H1 (cell line): ENCODE results near the gene CTSH. TPM values are rescaled to one million over a fixed set of nuclear protein-coding genes. Genes with fewer than 3 reads are reported as not detected.
"Not testable (repeated sequence)": the region's sequence is repeated elsewhere in the genome, so short reads cannot be mapped to it uniquely, and the experiment has no call there.

Source experiments
- CTCF ChIA-PET: fragments of 300-600 bp; sonication (Branson Sonifier 250); formaldehyde crosslinking; loops from one replicate; lab custom pipeline; 2021; ENCODE audit not compliant: partially characterized antibody; lab: Charles Lee
- POLR2A ChIA-PET: fragments of 300-600 bp; sonication (Branson Sonifier 250); formaldehyde crosslinking; loops from one replicate; lab custom pipeline; 2021; ENCODE audit warnings: inconsistent platforms; ENCODE audit not compliant: partially characterized antibody; lab: Charles Lee
- DNase-seq, 2 experiments: peaks; one replicate each; pipeline versions ENCODE4 v3.0.0 to v3.0.0-alpha.2; 2010 to 2022; ENCODE audit warnings: low spot score in 2 of 2, low read depth in 1 of 2, mixed read lengths in 1 of 2
- FAIRE-seq: peaks from 2 replicates; lab custom pipeline; 2011; peaks lifted over from hg19 to GRCh38; lab: Jason Lieb, UNC
- H2AFZ ChIP-seq: 2 replicates; pipeline ENCODE4 v1.8.1; 2012; ENCODE audit warnings: low read length, inconsistent platforms
- H2AK5ac ChIP-seq: 2 replicates; pipeline ENCODE4 v1.6.1; 2013; ENCODE audit warnings: low read depth, low read length
- H2BK120ac ChIP-seq: replicated peaks from 2 replicates; pipeline ENCODE3; 2013; ENCODE audit warnings: low read depth, low read length, inconsistent platforms
- H2BK12ac ChIP-seq: 2 replicates; pipeline ENCODE4 v1.6.1; 2013; ENCODE audit warnings: low read depth, low read length
- H2BK15ac ChIP-seq: 2 replicates; pipeline ENCODE4 v1.6.1; 2013; ENCODE audit warnings: low read length
- H2BK20ac ChIP-seq: 2 replicates; pipeline ENCODE4 v1.6.1; 2013; ENCODE audit warnings: low read length
- H2BK5ac ChIP-seq: 2 replicates; pipeline ENCODE4 v1.6.1; 2013; ENCODE audit warnings: low read depth, low read length
- H3K14ac ChIP-seq: 2 replicates; pipeline ENCODE4 v1.6.1; 2013; ENCODE audit warnings: inconsistent platforms; ENCODE audit not compliant: insufficient read length
- H3K18ac ChIP-seq: 2 replicates; pipeline ENCODE4 v1.6.1; 2013; ENCODE audit warnings: low read length; ENCODE audit errors: extremely low read depth
- H3K23ac ChIP-seq: 2 replicates; pipeline ENCODE4 v1.6.1; 2013; ENCODE audit warnings: inconsistent platforms; ENCODE audit not compliant: insufficient read length
- H3K23me2 ChIP-seq: 2 replicates; pipeline ENCODE4 v1.6.1; 2013; ENCODE audit warnings: low read depth, low read length
- H3K27ac ChIP-seq: 2 replicates; pipeline ENCODE4 v1.6.1; 2011; ENCODE audit warnings: low read depth, low read length, inconsistent platforms
- H3K27me3 ChIP-seq, 4 experiments: replicated peaks in 1 of 4; 1 replicate in 1 of 4; 2 replicates in 3 of 4; pipeline versions ENCODE4 v1.6.1 to v1.8.1; 2011 to 2013; ENCODE audit warnings: low read length in 3 of 4, mild to moderate bottlenecking in 3 of 4, inconsistent platforms in 2 of 4, mixed read lengths in 2 of 4, moderate library complexity in 1 of 4; ENCODE audit not compliant: control insufficient read depth in 3 of 4, insufficient read depth in 3 of 4; ENCODE audit errors: extremely low read depth in 1 of 4
- H3K36me3 ChIP-seq, 4 experiments: 2 replicates each; pipeline versions ENCODE4 v1.6.1 to v1.8.1; 2011 to 2013; ENCODE audit warnings: mild to moderate bottlenecking in 4 of 4, low read length in 3 of 4, moderate library complexity in 2 of 4, control low read depth in 1 of 4, inconsistent platforms in 1 of 4; ENCODE audit not compliant: insufficient read depth in 4 of 4, control insufficient read depth in 2 of 4
- H3K4ac ChIP-seq: replicated peaks from 2 replicates; pipeline ENCODE3; 2013; ENCODE audit warnings: low read length, low read depth, mixed read lengths, inconsistent platforms; ENCODE audit not compliant: insufficient read length
- H3K4me1 ChIP-seq, 4 experiments: replicated peaks in 1 of 4; 1 replicate in 1 of 4; 2 replicates in 3 of 4; pipeline versions ENCODE4 v1.6.1 to v1.8.1; 2011 to 2013; ENCODE audit warnings: low read length in 3 of 4, inconsistent platforms in 2 of 4, mixed read lengths in 1 of 4; ENCODE audit not compliant: insufficient read depth in 4 of 4, control insufficient read depth in 3 of 4
- H3K4me2 ChIP-seq, 2 experiments: 2 replicates each; pipeline versions ENCODE4 v1.6.1 to v1.8.1; 2011 to 2013; ENCODE audit warnings: low read depth in 2 of 2, low read length in 2 of 2, control low read depth in 1 of 2, inconsistent platforms in 1 of 2, mild to moderate bottlenecking in 1 of 2; ENCODE audit not compliant: insufficient read depth in 1 of 2
- H3K4me3 ChIP-seq, 4 experiments: fragments of 200-600, 300-600 bp in 1 of 4; sonication (generic), shearing (Covaris generic), sonication (Bioruptor Twin) in 1 of 4; 2 replicates each; pipeline versions ENCODE4 v1.5.1 to v1.8.1; 2011 to 2016; ENCODE audit warnings: low read length in 4 of 4, low read depth in 3 of 4, control low read depth in 2 of 4, inconsistent platforms in 2 of 4, mild to moderate bottlenecking in 2 of 4, mixed read lengths in 1 of 4, moderate library complexity in 1 of 4; ENCODE audit not compliant: insufficient read depth in 2 of 4; ENCODE audit errors: extremely low read depth in 1 of 4
- H3K56ac ChIP-seq: replicated peaks from 2 replicates; pipeline ENCODE3; 2013; ENCODE audit warnings: low read depth, mild to moderate bottlenecking, mixed read lengths, low read length, inconsistent platforms; ENCODE audit not compliant: insufficient read length
- H3K79me1 ChIP-seq: 2 replicates; pipeline ENCODE4 v1.6.1; 2013; ENCODE audit warnings: low read depth, low read length, control low read depth
- H3K79me2 ChIP-seq, 2 experiments: 2 replicates each; pipeline versions ENCODE4 v1.6.1 to v1.8.1; 2012 to 2013; ENCODE audit warnings: low read length in 2 of 2, mild to moderate bottlenecking in 2 of 2, inconsistent platforms in 1 of 2; ENCODE audit not compliant: insufficient read depth in 2 of 2, control insufficient read depth in 1 of 2
- H3K9ac ChIP-seq, 4 experiments: replicated peaks in 1 of 4; 1 replicate in 1 of 4; 2 replicates in 3 of 4; pipeline versions ENCODE4 v1.6.1 to v1.8.1; 2011 to 2013; ENCODE audit warnings: low read depth in 3 of 4, low read length in 3 of 4, control low read depth in 2 of 4, mild to moderate bottlenecking in 2 of 4, moderate library complexity in 2 of 4, inconsistent platforms in 1 of 4; ENCODE audit errors: extremely low read depth in 1 of 4
- H3K9me3 ChIP-seq, 2 experiments: 2 replicates each; pipeline versions ENCODE4 v1.6.1 to v1.8.1; 2012 to 2013; ENCODE audit warnings: mild to moderate bottlenecking in 2 of 2, moderate library complexity in 2 of 2, control low read depth in 1 of 2, inconsistent platforms in 1 of 2, low read depth in 1 of 2, low read length in 1 of 2, mixed read lengths in 1 of 2; ENCODE audit not compliant: insufficient read depth in 2 of 2
- H4K20me1 ChIP-seq, 2 experiments: replicated peaks in 1 of 2; 2 replicates each; pipeline versions ENCODE3 to v1.8.1; 2011 to 2013; ENCODE audit warnings: inconsistent platforms in 2 of 2, low read length in 2 of 2, mild to moderate bottlenecking in 1 of 2; ENCODE audit not compliant: insufficient read depth in 2 of 2, control insufficient read depth in 1 of 2
- H4K5ac ChIP-seq: 2 replicates; pipeline ENCODE4 v1.6.1; 2013; ENCODE audit warnings: low read length, low read depth, mixed read lengths, inconsistent platforms; ENCODE audit not compliant: insufficient read length
- H4K8ac ChIP-seq: 2 replicates; pipeline ENCODE4 v1.8.0; 2013; ENCODE audit warnings: mild to moderate bottlenecking, moderate library complexity, low read length, inconsistent platforms; ENCODE audit not compliant: insufficient read depth; ENCODE audit errors: extremely low read depth
- H4K91ac ChIP-seq: replicated peaks from 2 replicates; pipeline ENCODE3; 2013; ENCODE audit warnings: low read length, mixed read lengths, inconsistent platforms; ENCODE audit not compliant: insufficient read length
- POLR2A ChIP-seq, 2 experiments: IDR thresholded peaks; 1 replicate in 1 of 2; 2 replicates in 1 of 2; pipeline ENCODE4 v1.6.1; 2011; ENCODE audit warnings: low read depth in 2 of 2, low read length in 2 of 2, mild to moderate bottlenecking in 2 of 2; ENCODE audit errors: control extremely low read depth in 1 of 2
- POLR2AphosphoS5 ChIP-seq: IDR thresholded peaks from 2 replicates; pipeline ENCODE4 v1.6.1; 2011; ENCODE audit warnings: low read depth, low read length
- WGBS, 2 experiments: shearing (Covaris generic) in 1 of 2; methylation state at CpG; one replicate each; pipeline versions ENCODE4 v1.1.6 to v1.1.7; 2013 to 2015; ENCODE audit warnings: low lambda C conversion rate in 2 of 2, mixed read lengths in 2 of 2, inconsistent platforms in 1 of 2, low coverage in 1 of 2, missing lambda C conversion rate in 1 of 2; ENCODE audit not compliant: insufficient replicate concordance in 2 of 2, insufficient coverage in 1 of 2, insufficient read length in 1 of 2; ENCODE audit errors: extremely low coverage in 1 of 2, missing lambda C conversion rate in 1 of 2; 5-methylcytosine and 5-hydroxymethylcytosine counted together
- polyA plus RNA-seq, 7 experiments: library from polyadenylated mRNA; depleted of rRNA in 3 of 7; stranded (reverse) in 5 of 7; unstranded in 2 of 7; fragments of >200 nt in 5 of 7; fragments of 200-250 nt in 2 of 7; gene quantifications; 1 replicate in 5 of 7; 2 replicates in 1 of 7; 4 replicates in 1 of 7; pipeline versions ENCODE4 v1.2.1 to v1.2.3, GENCODE V29; 2011 to 2013; ENCODE audit warnings: missing spikeins in 2 of 7, mixed read lengths in 2 of 7
- total RNA-seq: library from RNA; stranded (reverse); fragmentation: NEBNext Ultra II Directional; extraction: Animal tissue kit (Norgen Biotek cat#: 25700); gene quantifications from 2 replicates; pipeline ENCODE4 v1.2.1, GENCODE V29; 2021

Gene CTSH
- total and polyA plus RNA-seq, 2 of the 8 experiments (the other 6 are each of a cell fraction or from before 2014, with no cell fraction given) = 34.0 to 36.8 TPM

- POLR2A ChIA-PET = interaction anchor here (0.9 to 1.5 kb wide), 5 partner anchors 12 to 42 kb away, joined by 3 to 4 read pairs (median 3); partner anchors contain the start of gene CTSH
- 92% methylated on average over 13 of the region's 13 CpGs; no CpG with 5 or more reads in 1 of the 2 experiments for WGBS, 2 experiments
- not testable (repeated sequence) for H3K9ac ChIP-seq, DNase-seq, H2BK5ac ChIP-seq, H3K27me3 ChIP-seq, H2AK5ac ChIP-seq, H3K4me1 ChIP-seq, H4K20me1 ChIP-seq, H3K27ac ChIP-seq, H4K5ac ChIP-seq, H2BK20ac ChIP-seq, H4K91ac ChIP-seq, H3K9me3 ChIP-seq, H3K18ac ChIP-seq, H4K8ac ChIP-seq, H3K23ac ChIP-seq, H2BK15ac ChIP-seq, H2AFZ ChIP-seq, H2BK12ac ChIP-seq, H3K4me3 ChIP-seq, H3K23me2 ChIP-seq, H3K79me1 ChIP-seq, H3K4me2 ChIP-seq, H3K4ac ChIP-seq, H3K14ac ChIP-seq, FAIRE-seq, H3K56ac ChIP-seq, H2BK120ac ChIP-seq
- TF ChIP-seq POLR2AphosphoS5 (peak; percentile 26), POLR2A (IDR thresholded peaks at IDR 0.05; ENCODE audit: control extremely low read depth in 1 of 2, low read depth in 2 of 2, low read length in 2 of 2) (peak in 1 of 2 experiments; percentile 31; a peak in 1 of 3 replicates)
- Histone ChIP-seq H3K79me2 (peaks cover 0 to 22% of the 10 kb centered on the region in 2 experiments; a peak in 2 of 4 replicates), H3K36me3 (peaks cover 9 to 90% (median 57%) of the 10 kb centered on the region in 4 experiments)
- CTCF ChIA-PET = interaction anchor here (0.7 to 2.0 kb wide), 4 partner anchors 11 to 92 kb away, joined by 3 to 6 read pairs (median 4); no protein-coding TSS in a partner anchor
Observed at GRCh38 chr15:78902281-78903032, 42.4 kb downstream of the CTSH start.
